ENCODE measurements around the gene FSIP1. TPM values are rescaled to one million over a fixed set of nuclear protein-coding genes. Genes with fewer than 3 reads are reported as not detected.

Gene FSIP1
- total RNA-seq, 1 donor from 2014 or later = not detected

DNA sequence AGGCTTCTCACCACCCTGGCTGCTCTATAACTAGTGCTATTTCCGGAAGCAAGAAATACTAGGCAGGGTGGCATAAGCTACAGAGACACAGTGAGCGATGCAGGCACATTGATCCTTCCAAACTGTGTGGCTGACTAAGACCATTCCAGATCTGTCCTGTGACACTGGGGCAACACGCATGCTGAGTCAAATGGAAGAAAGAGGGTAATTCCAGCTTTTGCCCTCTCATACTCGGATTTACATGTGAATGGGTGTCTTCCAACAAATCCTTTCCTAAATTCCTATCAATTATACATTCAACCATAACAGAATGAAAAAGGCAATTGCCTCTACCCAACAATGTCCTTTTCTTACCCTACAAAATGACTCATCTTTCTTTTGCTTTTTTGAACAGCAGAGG is 5.1 kb downstream of the FSIP1 start:
- Histone ChIP-seq H3K4me3 (no peak overlapping the region), H3K27ac (no peak overlapping the region), H3K36me3 (no peaks in the 10 kb centered on the region), H3K9me3 (no peaks in the 10 kb centered on the region), H3K4me1 (peaks cover 0 to 2% of the 10 kb centered on the region in 2 donors), H3K27me3 (no peaks in the 10 kb centered on the region)
- TF ChIP-seq, protein P1, sequence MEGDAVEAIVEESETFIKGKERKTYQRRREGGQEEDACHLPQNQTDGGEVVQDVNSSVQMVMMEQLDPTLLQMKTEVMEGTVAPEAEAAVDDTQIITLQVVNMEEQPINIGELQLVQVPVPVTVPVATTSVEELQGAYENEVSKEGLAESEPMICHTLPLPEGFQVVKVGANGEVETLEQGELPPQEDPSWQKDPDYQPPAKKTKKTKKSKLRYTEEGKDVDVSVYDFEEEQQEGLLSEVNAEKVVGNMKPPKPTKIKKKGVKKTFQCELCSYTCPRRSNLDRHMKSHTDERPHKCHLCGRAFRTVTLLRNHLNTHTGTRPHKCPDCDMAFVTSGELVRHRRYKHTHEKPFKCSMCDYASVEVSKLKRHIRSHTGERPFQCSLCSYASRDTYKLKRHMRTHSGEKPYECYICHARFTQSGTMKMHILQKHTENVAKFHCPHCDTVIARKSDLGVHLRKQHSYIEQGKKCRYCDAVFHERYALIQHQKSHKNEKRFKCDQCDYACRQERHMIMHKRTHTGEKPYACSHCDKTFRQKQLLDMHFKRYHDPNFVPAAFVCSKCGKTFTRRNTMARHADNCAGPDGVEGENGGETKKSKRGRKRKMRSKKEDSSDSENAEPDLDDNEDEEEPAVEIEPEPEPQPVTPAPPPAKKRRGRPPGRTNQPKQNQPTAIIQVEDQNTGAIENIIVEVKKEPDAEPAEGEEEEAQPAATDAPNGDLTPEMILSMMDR (IDR thresholded peaks at IDR 0.05) = no peak
- DNase-seq (ENCODE audit: low spot score in 2 of 2) = no peak
- intact Hi-C loops (cut with DNase I) = no loop called here

DNA sequence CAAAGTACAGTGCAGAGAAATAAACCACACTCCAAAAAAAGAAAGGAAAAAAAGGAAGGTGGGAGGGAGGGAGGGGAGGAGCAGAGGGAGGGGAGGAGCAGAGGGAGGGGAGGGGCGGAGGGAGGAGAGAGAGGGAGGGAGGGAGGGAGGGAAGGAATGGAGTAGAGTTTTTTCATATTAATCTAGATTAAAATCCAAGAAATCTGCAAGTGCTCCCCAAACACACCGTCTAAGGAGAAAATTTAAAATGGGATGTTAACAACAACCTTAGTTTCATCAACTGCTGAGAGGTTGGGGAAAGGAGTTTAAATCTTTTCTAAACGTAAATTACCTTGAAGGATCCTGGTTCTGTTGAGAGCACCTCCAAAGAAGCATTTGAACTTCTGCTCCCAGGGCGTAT is 6.6 kb downstream of the FSIP1 start:
- TF ChIP-seq, protein P1 (IDR thresholded peaks at IDR 0.05) = no peak
- no peak for DNase-seq (ENCODE audit: low spot score in 2 of 2)
- intact Hi-C loops (cut with DNase I) = no loop called here
- H3K27me3 ChIP-seq = no peaks in the 10 kb centered on the region
- H3K9me3 ChIP-seq = no peaks in the 10 kb centered on the region
- no peak overlapping the region for H3K27ac ChIP-seq
- no peaks in the 10 kb centered on the region for H3K36me3 ChIP-seq
- no peak overlapping the region for H3K4me3 ChIP-seq
- no peaks in the 10 kb centered on the region for H3K4me1 ChIP-seq

DNA sequence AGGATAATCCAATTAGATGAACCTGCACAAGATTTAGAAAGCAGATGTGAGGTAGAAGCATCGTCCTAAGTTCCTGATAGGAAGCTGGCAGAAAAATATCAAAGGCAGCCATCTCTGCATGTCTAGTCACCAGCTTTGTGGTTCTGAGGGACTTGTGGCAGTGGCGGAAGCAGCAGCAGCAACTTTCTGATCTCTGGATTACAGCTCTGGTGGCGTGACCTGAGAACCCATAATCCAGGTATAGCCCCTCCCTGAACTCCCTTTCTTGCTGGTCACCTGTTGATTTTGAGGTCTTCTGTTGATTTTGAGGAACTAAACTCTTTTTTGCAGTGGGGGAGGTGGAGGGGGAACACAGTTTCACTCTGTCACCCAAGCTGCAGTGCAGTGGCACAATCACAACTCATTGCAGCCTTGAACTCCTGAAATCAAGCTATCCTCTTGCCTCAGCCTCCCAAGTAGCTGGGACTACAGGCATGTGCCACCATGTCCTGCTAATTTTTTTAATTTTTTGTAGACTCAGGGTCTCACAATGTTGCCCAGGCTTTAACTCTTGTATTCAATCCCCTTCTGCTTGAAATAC is 7.9 kb downstream of the FSIP1 start:
- Histone ChIP-seq H3K27me3 (no peaks in the 10 kb centered on the region), H3K4me1 (no peaks in the 10 kb centered on the region), H3K27ac (no peak overlapping the region), H3K4me3 (no peak overlapping the region), H3K36me3 (no peaks in the 10 kb centered on the region), H3K9me3 (no peaks in the 10 kb centered on the region)
- intact Hi-C loops (cut with DNase I) = no loop called here
- DNase-seq (ENCODE audit: low spot score in 2 of 2) = no peak
- TF ChIP-seq, protein P1 (IDR thresholded peaks at IDR 0.05) = no peak

DNA sequence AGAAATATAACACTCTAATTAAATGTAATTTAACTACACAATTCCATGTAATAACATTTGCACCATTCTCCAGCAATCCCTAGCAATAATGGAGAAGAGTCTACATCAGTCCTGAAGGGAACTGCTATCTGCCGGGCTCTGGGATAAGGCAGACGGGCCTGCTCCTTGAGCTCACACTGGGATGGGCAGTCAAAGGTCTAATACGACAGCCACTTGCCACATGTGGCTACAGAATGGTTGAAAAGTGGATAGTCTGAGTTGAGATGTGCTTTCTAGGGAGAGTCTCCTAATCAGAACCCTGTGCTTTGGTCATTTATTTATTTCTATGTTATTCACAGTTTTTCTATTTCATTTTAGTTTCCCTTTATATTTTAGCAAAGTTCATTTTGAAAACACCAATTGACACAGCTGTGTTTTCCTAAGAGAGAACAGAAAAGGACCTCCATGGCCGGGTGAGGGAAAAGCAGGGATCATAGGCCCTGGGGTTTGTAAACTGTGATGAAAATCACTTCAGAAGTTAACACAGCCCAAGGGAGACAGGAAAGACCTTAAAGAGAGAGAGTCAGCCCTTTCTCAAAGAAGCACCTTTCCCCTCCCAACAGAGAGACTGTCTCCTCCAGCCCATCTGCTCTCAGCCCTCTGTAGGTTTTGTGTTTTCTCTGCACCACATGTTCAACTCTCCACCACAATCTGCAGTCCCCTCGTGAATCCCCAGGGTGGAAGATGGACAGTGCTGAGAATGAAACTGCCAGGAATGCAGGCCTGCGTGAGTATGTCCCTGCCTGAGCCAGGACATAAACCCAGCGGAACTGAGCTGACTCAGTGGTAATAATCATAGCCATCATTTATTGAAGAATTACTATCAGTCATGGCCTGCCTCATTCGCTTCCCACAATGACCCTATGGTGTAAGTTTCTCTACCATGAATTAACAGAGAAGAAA is 11.6 kb downstream of the FSIP1 start:
- no peak for DNase-seq (ENCODE audit: low spot score in 2 of 2)
- no peak overlapping the region for H3K4me3 ChIP-seq
- no peaks in the 10 kb centered on the region for H3K4me1 ChIP-seq

DNA sequence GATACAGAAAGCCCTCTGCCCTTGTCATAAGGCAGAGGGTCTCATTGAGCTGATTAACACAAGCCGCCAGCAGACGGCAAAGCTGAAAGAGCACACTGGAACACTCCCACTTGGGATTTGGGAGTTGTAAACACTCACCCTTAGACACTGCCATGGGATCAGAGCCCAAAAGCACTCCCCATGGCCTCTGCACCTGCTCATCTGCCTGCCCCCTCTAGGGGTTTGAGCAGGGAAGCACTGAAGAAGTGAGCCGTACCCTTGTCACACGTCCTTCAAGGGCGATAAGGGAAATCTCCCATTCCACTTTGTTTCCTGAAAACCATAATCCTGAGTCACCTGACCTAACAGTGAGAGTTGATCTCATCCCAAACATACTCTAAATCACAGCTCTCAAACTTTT is 14.7 kb downstream of the FSIP1 start:
- TF ChIP-seq, protein P1 (IDR thresholded peaks at IDR 0.05) = no peak
- Histone ChIP-seq H3K27ac (no peak overlapping the region), H3K9me3 (no peaks in the 10 kb centered on the region), H3K27me3 (no peaks in the 10 kb centered on the region), H3K4me3 (no peak overlapping the region), H3K4me1 (no peaks in the 10 kb centered on the region), H3K36me3 (no peaks in the 10 kb centered on the region)
- intact Hi-C loops (cut with DNase I) = no loop called here
- no peak for DNase-seq (ENCODE audit: low spot score in 2 of 2)

More for the DNA sequence above, 11.6 kb downstream of the FSIP1 start:
- TF ChIP-seq, protein P1 (IDR thresholded peaks at IDR 0.05) = no peak
- intact Hi-C loops (cut with DNase I) = no loop called here
- Histone ChIP-seq H3K27ac (no peak overlapping the region), H3K27me3 (no peaks in the 10 kb centered on the region), H3K36me3 (no peaks in the 10 kb centered on the region), H3K9me3 (no peaks in the 10 kb centered on the region)
